H1 (cell line): ENCODE results near the gene SEC14L5.

Experiments used
- CEBPB ChIP-seq: IDR thresholded peaks from 2 replicates; pipeline ENCODE4 v1.6.1; 2012; ENCODE audit warnings: low read depth, low read length
- CHD1 ChIP-seq: IDR thresholded peaks from 2 replicates; pipeline ENCODE4 v1.6.1; 2012; ENCODE audit warnings: low read depth, low read length, improper control_type of control experiment
- CREB1 ChIP-seq: IDR thresholded peaks from 2 replicates; pipeline ENCODE4 v1.6.1; 2012; ENCODE audit warnings: inconsistent platforms
- EZH2 ChIP-seq: fragments of 200-600 bp; sonication (generic); IDR thresholded peaks from 2 replicates; pipeline ENCODE4 v1.7.1; 2012; ENCODE audit warnings: low read depth, mild to moderate bottlenecking, moderate library complexity, low read length, inconsistent platforms; ENCODE audit not compliant: severe bottlenecking
- KDM1A ChIP-seq: fragments of 200-600, 300-600 bp; sonication (generic); IDR thresholded peaks from 2 replicates; pipeline ENCODE4 v1.7.1; 2016; ENCODE audit warnings: mild to moderate bottlenecking, low read length, borderline replicate concordance
- POLR2A ChIP-seq, 2 experiments: IDR thresholded peaks; 1 replicate in 1 of 2; 2 replicates in 1 of 2; pipeline ENCODE4 v1.6.1; 2011; ENCODE audit warnings: low read depth in 2 of 2, low read length in 2 of 2, mild to moderate bottlenecking in 2 of 2; ENCODE audit errors: control extremely low read depth in 1 of 2
- RFX5 ChIP-seq: IDR thresholded peaks from 2 replicates; pipeline ENCODE4 v1.6.1; 2011; ENCODE audit warnings: low read depth, low read length, improper control_type of control experiment, borderline replicate concordance
- RXRA ChIP-seq: IDR thresholded peaks from 2 replicates; pipeline ENCODE4 v1.6.1; 2011; ENCODE audit warnings: low read depth, mild to moderate bottlenecking, low read length, moderate library complexity; ENCODE audit not compliant: insufficient read depth
- SIN3A ChIP-seq, 2 experiments: IDR thresholded peaks in 1 of 2; conservative IDR thresholded peaks in 1 of 2; 2 replicates each; pipeline ENCODE4 v1.6.1; 2011 to 2012; ENCODE audit warnings: low read length in 2 of 2, improper control_type of control experiment in 1 of 2, low read depth in 1 of 2, mild to moderate bottlenecking in 1 of 2
- SP1 ChIP-seq: IDR thresholded peaks from 2 replicates; pipeline ENCODE4 v1.6.1; 2011; ENCODE audit warnings: low read depth, low read length
- SP2 ChIP-seq: IDR thresholded peaks from 2 replicates; pipeline ENCODE4 v1.6.1; 2012; ENCODE audit warnings: mild to moderate bottlenecking, low read length, inconsistent platforms
- TAF1 ChIP-seq: IDR thresholded peaks from 2 replicates; pipeline ENCODE4 v1.6.1; 2011; ENCODE audit warnings: mild to moderate bottlenecking, low read depth, low read length
- TF ChIP-seq, protein P1 (sequence below), 3 experiments: IDR thresholded peaks; 1 replicate in 2 of 3; 2 replicates in 1 of 3; pipeline versions ENCODE4 v1.5.1 to v1.6.1; 2011; ENCODE audit warnings: low read length in 3 of 3, mild to moderate bottlenecking in 3 of 3, inconsistent platforms in 2 of 3, low read depth in 1 of 3, moderate library complexity in 1 of 3; ENCODE audit not compliant: insufficient read depth in 1 of 3; ENCODE audit errors: control extremely low read depth in 1 of 3

DNA sequence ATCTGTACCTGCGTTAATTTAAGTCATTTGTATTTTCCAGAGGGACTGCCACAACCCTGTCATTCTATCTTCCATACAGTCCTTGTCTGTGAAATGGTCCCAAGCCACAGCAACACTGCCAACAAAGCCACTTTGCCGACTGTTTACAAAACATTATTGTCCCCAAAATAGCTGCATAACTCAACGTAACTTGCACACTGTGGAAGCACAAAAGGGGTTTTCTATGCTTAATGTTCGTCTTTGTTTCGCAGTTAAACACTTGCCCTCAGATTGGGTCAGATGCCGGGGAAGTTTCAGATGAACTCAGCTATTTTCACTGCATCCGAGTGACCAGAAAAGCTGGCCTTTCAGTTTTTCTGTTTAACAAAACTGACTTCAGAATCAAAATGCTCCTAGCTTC is 4.6 kb downstream of the SEC14L5 start:
- TF ChIP-seq EZH2 (no peak), RXRA (no peak), POLR2A (IDR thresholded peaks at IDR 0.05; ENCODE audit: control extremely low read depth in 1 of 2, low read depth in 2 of 2, low read length in 2 of 2) (no peak), RFX5 (no peak), SP2 (no peak), SIN3A (conservative IDR thresholded peaks at IDR 0.05 in 1 of 2, IDR thresholded peaks at IDR 0.05 in 1 of 2; ENCODE audit: low read depth in 1 of 2, low read length in 2 of 2) (no peak), CREB1 (no peak), CEBPB (no peak), CHD1 (no peak), KDM1A (no peak), TAF1 (no peak), SP1 (no peak)
- TF ChIP-seq, protein P1, sequence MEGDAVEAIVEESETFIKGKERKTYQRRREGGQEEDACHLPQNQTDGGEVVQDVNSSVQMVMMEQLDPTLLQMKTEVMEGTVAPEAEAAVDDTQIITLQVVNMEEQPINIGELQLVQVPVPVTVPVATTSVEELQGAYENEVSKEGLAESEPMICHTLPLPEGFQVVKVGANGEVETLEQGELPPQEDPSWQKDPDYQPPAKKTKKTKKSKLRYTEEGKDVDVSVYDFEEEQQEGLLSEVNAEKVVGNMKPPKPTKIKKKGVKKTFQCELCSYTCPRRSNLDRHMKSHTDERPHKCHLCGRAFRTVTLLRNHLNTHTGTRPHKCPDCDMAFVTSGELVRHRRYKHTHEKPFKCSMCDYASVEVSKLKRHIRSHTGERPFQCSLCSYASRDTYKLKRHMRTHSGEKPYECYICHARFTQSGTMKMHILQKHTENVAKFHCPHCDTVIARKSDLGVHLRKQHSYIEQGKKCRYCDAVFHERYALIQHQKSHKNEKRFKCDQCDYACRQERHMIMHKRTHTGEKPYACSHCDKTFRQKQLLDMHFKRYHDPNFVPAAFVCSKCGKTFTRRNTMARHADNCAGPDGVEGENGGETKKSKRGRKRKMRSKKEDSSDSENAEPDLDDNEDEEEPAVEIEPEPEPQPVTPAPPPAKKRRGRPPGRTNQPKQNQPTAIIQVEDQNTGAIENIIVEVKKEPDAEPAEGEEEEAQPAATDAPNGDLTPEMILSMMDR (IDR thresholded peaks at IDR 0.05; ENCODE audit: control extremely low read depth in 1 of 3, insufficient read depth in 1 of 3, low read depth in 1 of 3, low read length in 3 of 3): no peak
